Endothelial cell of hepatic sinusoid (primary cell): ENCODE results near the gene MAGEB18.

Experiments used
- in situ Hi-C: cut with HindIII; loops from 2 replicates; pipeline ENCODE4 v1.10.0; 2017; ENCODE audit warnings: low sequenced_read_pairs

Gene MAGEB18

DNA sequence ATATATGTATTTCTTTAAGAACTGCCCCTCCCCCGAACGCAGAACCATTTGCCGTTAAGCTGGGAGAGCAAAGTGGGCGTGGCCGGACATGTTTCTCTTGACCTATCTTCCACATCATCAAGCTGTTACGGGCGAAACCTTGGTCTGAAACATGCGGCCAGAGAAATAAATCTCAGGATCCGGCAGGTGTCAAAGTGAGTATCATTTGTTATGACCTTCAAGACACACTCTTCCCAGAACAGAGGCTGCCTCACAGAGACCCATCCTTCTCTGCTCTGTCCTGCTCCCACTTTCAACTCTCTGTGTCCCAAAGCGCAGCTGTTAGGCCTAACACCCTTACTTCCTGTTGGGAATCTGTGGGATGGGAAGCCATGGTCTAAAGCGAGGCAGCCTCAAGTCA lies at the start of gene MAGEB18:
MAGEB18 (plus strand) TSS at position 70 of the 400 bp plus-strand sequence. CDS start 643 bp downstream, outside the sequence.
- in situ Hi-C loops: no loop called here

DNA sequence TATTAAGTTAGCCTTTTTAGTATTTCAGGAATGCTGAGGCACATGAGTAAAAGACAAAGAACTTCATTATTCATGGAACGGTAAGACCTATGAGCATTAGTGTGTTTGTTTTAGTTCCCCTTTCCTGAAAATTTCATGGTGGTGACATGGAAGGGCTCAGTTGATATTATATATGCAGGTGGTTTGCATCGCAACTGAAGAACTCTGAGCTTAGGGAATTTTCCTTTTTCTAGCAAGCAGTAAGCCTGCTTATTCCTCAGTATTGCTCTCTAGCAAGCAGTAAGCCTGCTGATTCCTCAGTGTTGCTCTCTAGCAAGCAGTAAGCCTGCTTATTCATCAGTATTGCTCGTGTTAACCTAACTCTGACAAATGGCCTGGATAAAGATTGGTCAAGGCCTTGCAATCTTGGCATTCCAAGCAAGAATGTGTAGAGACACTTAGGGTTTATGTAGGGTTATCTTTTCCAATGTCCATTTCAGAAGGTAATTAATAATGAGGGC lies 37.7 kb upstream of the MAGEB18 start:
- in situ Hi-C loops: no loop called here

- in situ Hi-C loops: no loop called here
These were observed 29.0 kb upstream of the MAGEB18 start for GRCh38 chrX:26109142-26109541.

GRCh38 chrX:26146024-26146423 lies 7.9 kb downstream of the MAGEB18 start:
- in situ Hi-C loops: no loop called here

- in situ Hi-C loops: no loop called here
These were observed 22.2 kb downstream of the MAGEB18 start, which contains the start of gene MAGEB6B for GRCh38 chrX:26160301-26160700. MAGEB6B (plus strand) TSS chrX:26160601; CDS start chrX:26160601, 0 bp downstream.
